ENCODE results near the gene CA11.
A peak's percentile ranks its signal among the peaks of the same experiment; 100 is the strongest.
"Not testable (repeated sequence)": the region's sequence is repeated elsewhere in the genome, so short reads cannot be mapped to it uniquely, and the experiment has no call there.

CA11 gene

GRCh38 chr19:48646001-48646721, at the start of gene CA11:
Gene CA11 (minus strand): TSS chr19:48646187. CDS start chr19:48645632, 555 bp downstream.
- DNase-seq (ENCODE audit: low read depth) = peak; percentile 76

- not testable (repeated sequence) for DNase-seq (ENCODE audit: low read depth)
Measured at GRCh38 chr19:48693629-48694028, 47.6 kb upstream of the CA11 start.

- no peak for DNase-seq (ENCODE audit: low read depth)
Measured at GRCh38 chr19:48689449-48689848, 43.5 kb upstream of the CA11 start.

DNA sequence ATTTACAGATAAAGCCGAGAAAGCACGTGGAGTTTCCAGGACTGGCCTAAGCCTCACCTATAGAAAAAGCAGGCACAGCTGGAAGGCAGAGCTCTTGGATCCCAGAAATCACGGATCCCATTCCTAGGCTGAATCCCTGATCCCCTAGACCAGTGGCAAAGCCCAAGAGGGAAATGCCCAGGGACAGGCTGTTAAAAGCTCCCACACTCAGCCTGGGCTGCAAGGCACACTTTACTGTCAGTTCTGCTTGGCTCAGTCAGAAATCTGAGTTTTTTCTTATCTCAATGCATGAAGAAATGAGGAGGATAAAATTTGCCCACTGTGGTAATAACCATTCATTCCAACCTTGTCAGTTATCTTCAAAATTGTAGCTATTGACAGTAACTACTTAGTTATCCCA, 41.8 kb upstream of the CA11 start:
- no peak for DNase-seq (ENCODE audit: low read depth)

DNA sequence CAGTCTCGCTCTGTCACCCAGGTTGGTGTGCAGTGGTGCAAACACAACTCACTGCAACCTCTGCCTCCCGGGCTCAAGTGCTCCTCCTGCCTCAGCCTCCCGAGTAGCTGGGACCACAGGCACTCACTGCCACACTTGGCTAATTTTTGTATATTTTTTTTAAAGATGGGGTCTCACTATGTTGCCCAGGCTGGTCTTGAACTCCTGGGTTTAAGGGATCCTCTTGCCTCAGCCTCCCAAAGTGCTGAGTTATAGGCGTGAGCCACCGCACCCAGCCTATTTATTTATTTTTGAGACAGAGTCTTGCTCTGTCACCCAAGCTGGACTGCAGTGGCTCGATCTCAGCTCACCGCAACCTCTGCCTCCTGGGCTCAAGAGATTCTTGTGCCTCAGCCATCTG, 40.6 kb upstream of the CA11 start:
- DNase-seq (ENCODE audit: low read depth) = not testable (repeated sequence)

- no peak for DNase-seq (ENCODE audit: low read depth)
Measured at GRCh38 chr19:48686088-48686487, 40.1 kb upstream of the CA11 start.

DNA sequence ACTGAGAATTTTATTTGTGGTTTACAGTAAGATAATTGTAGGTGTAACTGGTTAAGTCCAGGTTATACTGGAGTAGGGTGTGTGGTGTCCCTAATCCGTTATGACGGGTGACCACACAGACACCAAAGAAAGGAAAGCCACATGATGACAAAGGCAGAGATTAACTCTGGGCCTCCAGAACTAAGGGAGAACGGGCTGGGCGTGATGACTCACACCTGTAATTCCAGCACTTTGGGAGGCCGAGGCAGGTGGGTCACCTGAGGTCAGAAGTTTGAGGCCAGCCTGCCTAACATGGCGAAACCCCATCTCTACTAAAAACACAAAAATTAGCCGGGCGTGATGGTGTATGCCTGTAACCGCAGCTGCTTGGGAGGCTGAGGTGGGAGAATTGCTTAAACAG, 39.6 kb upstream of the CA11 start:
- no peak for DNase-seq (ENCODE audit: low read depth)

DNA sequence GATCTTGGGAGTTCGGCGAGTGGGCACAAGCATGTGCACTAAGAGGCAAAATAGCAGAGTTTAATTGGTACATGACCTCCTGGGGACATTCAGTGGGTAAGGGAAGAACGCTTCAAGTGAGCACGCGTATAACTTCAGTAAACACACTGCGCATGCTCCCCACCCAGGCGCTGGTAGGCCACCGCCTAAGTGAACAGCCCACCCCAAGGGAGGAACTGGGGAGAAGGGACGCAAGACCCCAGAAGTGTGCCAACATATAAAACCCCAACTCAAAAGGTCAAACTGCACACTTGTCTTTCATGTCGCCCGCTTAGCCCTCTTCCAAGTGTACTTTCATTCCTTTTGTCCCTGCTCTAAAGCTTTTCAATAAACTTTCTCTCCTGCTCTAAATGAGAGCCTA, 37.4 kb upstream of the CA11 start:
- DNase-seq (ENCODE audit: low read depth) = peak; percentile 12

DNA sequence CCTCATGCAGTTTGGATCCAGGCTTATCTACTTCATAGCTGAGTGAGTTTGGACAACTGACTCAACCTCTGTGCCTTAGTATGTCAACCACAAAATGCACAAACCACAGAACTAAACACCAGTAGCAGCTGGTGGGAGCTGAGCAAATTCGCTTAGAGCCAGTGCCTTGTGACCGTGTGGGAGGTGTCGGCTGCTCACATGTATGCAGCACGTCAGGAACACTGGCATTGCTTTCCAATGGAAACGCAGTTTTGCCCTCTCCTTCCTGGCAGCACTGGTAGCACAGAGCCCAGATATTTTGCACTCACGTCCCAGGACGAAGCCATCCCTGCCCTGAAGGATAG, 35.1 kb upstream of the CA11 start:
- DNase-seq (ENCODE audit: low read depth) = no peak

DNA sequence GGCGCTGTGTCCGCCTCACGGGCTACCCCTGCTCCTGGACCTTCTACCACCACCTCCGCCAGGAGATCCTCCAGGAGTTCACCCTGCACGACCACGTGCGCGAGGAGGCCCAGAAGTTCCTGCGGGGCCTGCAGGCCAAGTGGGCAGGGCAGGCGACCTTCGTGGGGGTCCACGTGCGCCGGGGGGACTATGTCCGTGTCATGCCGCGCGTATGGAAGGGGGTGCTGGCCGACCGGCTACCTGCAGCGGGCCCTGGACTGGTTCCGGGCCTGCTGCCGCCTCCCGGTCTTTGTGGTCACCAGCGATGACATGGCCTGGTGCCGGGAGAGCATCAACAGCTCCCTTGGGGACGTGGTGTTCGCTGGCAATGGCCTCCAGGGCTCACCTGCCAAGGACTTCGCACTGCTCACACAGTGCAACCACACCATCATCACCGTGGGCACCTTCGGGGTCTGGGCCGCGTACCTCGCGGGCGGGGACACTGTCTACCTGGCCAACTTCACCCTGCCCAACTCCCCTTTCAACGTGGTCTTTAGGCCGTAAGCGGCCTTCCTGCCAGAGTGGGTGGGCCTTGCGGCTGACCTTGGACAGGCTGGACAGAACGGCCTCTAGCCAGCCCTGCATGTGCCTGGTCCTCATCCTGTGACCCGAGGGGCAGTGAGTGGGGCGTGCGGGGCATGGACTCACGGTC, 34.6 kb upstream of the CA11 start:
- no peak for DNase-seq (ENCODE audit: low read depth)

DNA sequence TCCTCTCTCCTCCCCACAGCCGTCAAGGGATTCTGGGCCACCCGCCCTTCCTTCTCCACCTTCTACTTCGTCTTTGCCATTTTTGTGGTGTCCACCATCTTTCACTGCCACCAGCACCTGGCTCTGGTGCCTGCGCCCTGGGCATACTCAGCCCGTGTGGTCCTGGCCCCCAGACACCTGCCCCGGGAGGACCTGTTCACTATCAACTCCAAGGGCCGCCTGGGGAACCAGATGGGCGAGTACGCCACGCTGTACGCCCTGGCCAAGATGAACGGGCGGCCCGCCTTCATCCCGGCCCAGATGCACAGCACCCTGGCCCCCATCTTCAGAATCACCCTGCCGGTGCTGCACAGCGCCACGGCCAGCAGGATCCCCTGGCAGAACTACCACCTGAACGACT, 34.0 kb upstream of the CA11 start:
- DNase-seq (ENCODE audit: low read depth) = not testable (repeated sequence)

DNA sequence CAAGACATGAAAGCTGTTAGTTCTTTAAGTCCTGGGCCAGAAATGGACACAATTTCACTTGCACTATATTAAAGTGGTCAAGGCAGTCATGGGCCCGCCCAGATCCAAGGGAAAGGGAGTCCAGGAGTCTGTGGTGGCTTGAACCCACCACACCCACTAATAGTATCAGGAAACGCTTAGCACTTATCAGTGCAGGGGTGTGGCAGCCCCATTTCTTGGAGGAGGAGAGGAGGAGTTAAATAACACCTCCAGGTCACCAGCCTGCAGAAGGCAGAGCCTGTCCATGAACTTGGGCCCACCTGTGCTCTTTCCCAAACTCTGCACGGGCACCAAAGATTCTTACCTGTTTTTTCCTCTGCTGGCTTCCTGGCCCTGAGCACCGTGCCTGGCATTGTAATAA, 32.2 kb upstream of the CA11 start:
- DNase-seq (ENCODE audit: low read depth) = no peak

GRCh38 chr19:48676887-48677286, 30.9 kb upstream of the CA11 start:
- no peak for DNase-seq (ENCODE audit: low read depth)

DNA sequence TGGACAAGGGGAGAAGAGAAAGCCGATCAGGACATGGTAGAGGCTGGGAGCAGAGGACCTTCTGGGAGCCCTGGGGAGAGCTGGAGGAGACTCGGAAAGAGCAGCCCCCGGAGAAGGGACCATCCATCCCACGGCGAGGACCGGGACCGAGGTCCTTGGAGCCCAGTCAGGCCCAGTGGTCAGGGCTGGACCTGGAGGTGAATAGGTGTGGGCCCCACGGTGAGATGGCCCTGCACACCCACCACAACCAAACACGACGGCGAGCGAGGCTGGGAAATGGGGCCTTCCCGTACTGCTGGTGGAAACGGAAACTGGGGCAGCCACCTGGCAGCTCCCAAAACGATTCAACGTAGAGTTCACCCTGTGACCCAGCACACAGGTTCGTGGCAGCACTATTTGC, 30.5 kb upstream of the CA11 start:
- no peak for DNase-seq (ENCODE audit: low read depth)

- peak; percentile 35 for DNase-seq (ENCODE audit: low read depth)
Measured at GRCh38 chr19:48674921-48675824, 29.2 kb upstream of the CA11 start.

- DNase-seq (ENCODE audit: low read depth) = no peak
Measured at GRCh38 chr19:48674216-48674809, 28.3 kb upstream of the CA11 start.

DNA sequence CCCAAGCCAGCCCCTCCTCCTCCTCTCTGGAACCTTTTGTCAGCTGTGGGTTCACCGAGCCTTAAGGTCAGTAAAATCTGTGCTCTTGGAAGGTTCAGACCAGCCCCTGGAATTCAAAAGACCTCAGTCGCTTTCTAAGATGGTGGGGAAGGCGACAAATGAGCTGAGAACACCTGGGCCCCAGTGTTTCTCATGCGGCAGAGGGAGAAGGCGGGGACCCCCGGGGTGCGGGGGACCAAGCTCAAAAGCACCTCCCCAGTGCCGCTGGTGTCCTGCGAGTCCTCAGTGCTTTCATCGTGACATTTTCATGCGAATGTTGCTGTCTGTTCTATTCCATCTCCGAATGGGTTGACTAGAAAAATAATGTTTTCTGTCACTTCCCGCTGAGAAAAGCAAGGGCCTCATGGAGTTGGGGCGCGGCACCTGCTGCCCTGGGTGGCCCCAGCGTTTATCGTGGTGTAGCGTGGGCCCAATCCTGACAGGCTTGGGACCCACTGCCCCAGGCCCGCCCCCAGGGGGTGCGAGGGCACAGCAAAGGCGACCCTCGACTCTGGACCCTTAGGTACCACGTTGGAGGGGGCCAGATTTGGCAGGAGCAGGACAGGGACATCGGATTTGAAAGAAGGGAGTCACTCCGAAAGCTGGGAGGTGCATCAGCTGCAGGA, 27.6 kb upstream of the CA11 start:
- DNase-seq (ENCODE audit: low read depth) = no peak

DNA sequence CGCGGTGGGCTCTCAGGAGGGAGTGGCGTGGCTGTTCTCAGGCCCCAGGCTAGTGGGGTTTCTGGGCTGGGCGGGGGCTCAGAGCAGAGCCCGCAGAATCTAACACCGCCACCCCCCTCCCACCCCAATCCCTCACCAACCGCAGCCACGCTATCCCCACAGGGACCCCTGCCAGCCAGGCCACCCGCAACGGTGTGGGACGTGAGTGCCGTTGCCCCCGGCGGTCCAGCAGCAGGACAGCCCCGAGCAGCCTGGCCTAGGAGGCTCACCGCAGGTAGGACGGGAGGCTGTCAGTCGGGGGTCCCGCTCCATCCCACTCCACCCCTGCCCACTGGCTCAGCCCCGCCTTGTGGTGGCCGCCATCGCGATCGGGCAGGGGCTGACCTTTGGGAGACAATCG, 27.0 kb upstream of the CA11 start, which contains the start of gene NTN5:
Gene NTN5 (minus strand): TSS at position 24 of the 400 bp plus-strand sequence. CDS start 2,031 bp downstream, outside the sequence.
- DNase-seq (ENCODE audit: low read depth) = no peak

GRCh38 chr19:48671446-48671995, 25.5 kb upstream of the CA11 start:
- no peak for DNase-seq (ENCODE audit: low read depth)

GRCh38 chr19:48670699-48671445, 24.9 kb upstream of the CA11 start:
- DNase-seq (ENCODE audit: low read depth) = no peak

All from stimulated activated CD8-positive, alpha-beta memory T cell treated with anti-CD3 and anti-CD28 coated beads, Interleukin-7, amount 100 ng/mL, for 24 hours (primary cell).